Chondrocyte (in vitro differentiated cells): ENCODE measurements around the gene UMODL1. TPM values are rescaled to one million over a fixed set of nuclear protein-coding genes. Genes with fewer than 3 reads are reported as not detected.

Experiments used
- DNase-seq: peaks from one replicate; pipeline ENCODE4 v3.0.0; 2021; ENCODE audit warnings: mixed read lengths, low spot score
- H3K27ac Mint-ChIP-seq: one replicate; pipeline ENCODE4 v1.8.0; 2021; ENCODE audit warnings: mild to moderate bottlenecking, moderate library complexity, mixed read lengths; ENCODE audit not compliant: unreplicated experiment
- H3K27me3 Mint-ChIP-seq: 2 replicates; pipeline ENCODE4 v1.8.0; 2021; ENCODE audit warnings: low read depth, mixed read lengths
- H3K36me3 Mint-ChIP-seq: 2 replicates; pipeline ENCODE4 v1.8.0; 2021; ENCODE audit warnings: low read depth, mixed read lengths
- H3K4me1 Mint-ChIP-seq: 2 replicates; pipeline ENCODE4 v1.8.0; 2021; ENCODE audit warnings: low read depth, mild to moderate bottlenecking, mixed read lengths
- H3K4me3 Mint-ChIP-seq: one replicate; pipeline ENCODE4 v1.8.0; 2021; ENCODE audit warnings: mild to moderate bottlenecking, moderate library complexity, mixed read lengths; ENCODE audit not compliant: unreplicated experiment
- H3K9me3 Mint-ChIP-seq: 2 replicates; pipeline ENCODE4 v1.8.0; 2021; ENCODE audit warnings: low read depth, mixed read lengths
- CTCF ChIP-seq: fragments of 200-600 bp; sonication (generic); IDR thresholded peaks from 2 replicates; pipeline ENCODE4 v1.5.0; 2021; ENCODE audit warnings: antibody characterized with exemption, mild to moderate bottlenecking, moderate library complexity
- total RNA-seq: library from RNA; stranded (reverse); gene quantifications from 3 replicates; pipeline ENCODE4 v1.2.1, GENCODE V29; 2021

Gene UMODL1
- total RNA-seq, 1 donor from 2014 or later = not detected

- H3K4me1 Mint-ChIP-seq = peaks cover 2% of the 10 kb centered on the region
- no peak overlapping the region for H3K4me3 Mint-ChIP-seq
- H3K27me3 Mint-ChIP-seq = peaks cover 18% of the 10 kb centered on the region
- no peak for TF ChIP-seq CTCF
- no peak for DNase-seq
- H3K36me3 Mint-ChIP-seq = no peaks in the 10 kb centered on the region
- H3K9me3 Mint-ChIP-seq = no peaks in the 10 kb centered on the region
- no peak overlapping the region for H3K27ac Mint-ChIP-seq
These were observed 72.0 kb downstream of the UMODL1 start for GRCh38 chr21:42143111-42143510.

- H3K9me3 Mint-ChIP-seq = no peaks in the 10 kb centered on the region
- H3K36me3 Mint-ChIP-seq = no peaks in the 10 kb centered on the region
- peaks cover 2% of the 10 kb centered on the region for H3K4me1 Mint-ChIP-seq
- no peak for TF ChIP-seq CTCF
- no peak overlapping the region for H3K4me3 Mint-ChIP-seq
- no peak overlapping the region for H3K27ac Mint-ChIP-seq
- H3K27me3 Mint-ChIP-seq = peaks cover 18% of the 10 kb centered on the region
- no peak for DNase-seq
These were observed 73.1 kb downstream of the UMODL1 start for GRCh38 chr21:42144221-42144620.

GRCh38 chr21:42144679-42145568 lies 73.8 kb downstream of the UMODL1 start:
- H3K36me3 Mint-ChIP-seq = no peaks in the 10 kb centered on the region
- peaks cover 2% of the 10 kb centered on the region for H3K4me1 Mint-ChIP-seq
- H3K27me3 Mint-ChIP-seq = peaks cover 18% of the 10 kb centered on the region
- H3K9me3 Mint-ChIP-seq = no peaks in the 10 kb centered on the region
- DNase-seq = no peak
- no peak for TF ChIP-seq CTCF
- H3K27ac Mint-ChIP-seq = no peak overlapping the region
- H3K4me3 Mint-ChIP-seq = no peak overlapping the region

GRCh38 chr21:42145569-42146272 lies 74.6 kb downstream of the UMODL1 start:
- H3K4me1 Mint-ChIP-seq = peaks cover 2% of the 10 kb centered on the region
- peaks cover 15% of the 10 kb centered on the region for H3K27me3 Mint-ChIP-seq
- peak; percentile 92 for TF ChIP-seq CTCF
- H3K9me3 Mint-ChIP-seq = no peaks in the 10 kb centered on the region
- H3K27ac Mint-ChIP-seq = no peak overlapping the region
- no peak for DNase-seq
- H3K4me3 Mint-ChIP-seq = no peak overlapping the region
- H3K36me3 Mint-ChIP-seq = no peaks in the 10 kb centered on the region

GRCh38 chr21:42146273-42146805 lies 75.2 kb downstream of the UMODL1 start:
- no peak overlapping the region for H3K27ac Mint-ChIP-seq
- no peak for TF ChIP-seq CTCF
- H3K4me1 Mint-ChIP-seq = peaks cover 2% of the 10 kb centered on the region
- H3K4me3 Mint-ChIP-seq = no peak overlapping the region
- no peaks in the 10 kb centered on the region for H3K36me3 Mint-ChIP-seq
- DNase-seq = no peak
- peaks cover 15% of the 10 kb centered on the region for H3K27me3 Mint-ChIP-seq
- no peaks in the 10 kb centered on the region for H3K9me3 Mint-ChIP-seq
